ENCODE measurements around the gene BECN2. TPM values are rescaled to one million over a fixed set of nuclear protein-coding genes. Genes with fewer than 3 reads are reported as not detected.

BECN2 gene
- polyA plus RNA-seq, 1 of the 3 experiments (the other 2 are of a cell fraction), result not detected

- no peaks in the 10 kb centered on the region for H3K9me2 ChIP-seq
- no peak overlapping the region for H3K9ac ChIP-seq
- no peaks in the 10 kb centered on the region for H3K27me3 ChIP-seq (ENCODE audit: insufficient read depth)
- CTCF ChIA-PET, result no interaction called here
- no peak for DNase-seq
- no peak for TF ChIP-seq USF1 (IDR thresholded peaks at IDR 0.05; ENCODE audit: borderline replicate concordance, low read depth)
- TF ChIP-seq FOXM1 (IDR thresholded peaks at IDR 0.05; ENCODE audit: low read depth), result no peak
- TF ChIP-seq ELF1 (IDR thresholded peaks at IDR 0.05), result no peak
- TF ChIP-seq POLR2AphosphoS5 (IDR thresholded peaks at IDR 0.05; ENCODE audit: low read depth, low read length), result no peak
- TF ChIP-seq RAD21 (IDR thresholded peaks at IDR 0.05; ENCODE audit: low read length), result no peak
- TF ChIP-seq RFX5 (IDR thresholded peaks at IDR 0.05; ENCODE audit: low read length), result no peak
- H3K4me2 ChIP-seq, result no peak overlapping the region
- no peaks in the 10 kb centered on the region for H3K36me3 ChIP-seq (replicated peaks in 1 of 2; ENCODE audit: control insufficient read depth in 1 of 2, insufficient read depth in 2 of 2, low read length in 1 of 2)
- no peak overlapping the region for H3K4me3 ChIP-seq (ENCODE audit: low read depth in 2 of 2, low read length in 1 of 2)
- H3F3A ChIP-seq (replicated peaks; ENCODE audit: insufficient read depth), result no peaks in the 10 kb centered on the region
- H3K9me3 ChIP-seq, result no peaks in the 10 kb centered on the region
- H2AFZ ChIP-seq (ENCODE audit: low read depth), result no peak overlapping the region
- H4K20me1 ChIP-seq (ENCODE audit: insufficient read depth), result no peaks in the 10 kb centered on the region
- no peak overlapping the region for H3K27ac ChIP-seq (ENCODE audit: low read depth in 2 of 2, low read length in 1 of 2)
- WGBS (ENCODE audit: low lambda C conversion rate), result 74% methylated on average over 4 of the region's 7 CpGs
- POLR2A ChIA-PET, result no interaction called here
- H3K4me1 ChIP-seq (ENCODE audit: control insufficient read depth in 1 of 2, insufficient read depth in 2 of 2, low read depth in 1 of 2, low read length in 1 of 2), result no peaks in the 10 kb centered on the region
- no peaks in the 10 kb centered on the region for H3K79me2 ChIP-seq (ENCODE audit: insufficient read depth)
Observed at GRCh38 chr1:241934866-241935265, 22.7 kb upstream of the BECN2 start.

- Histone ChIP-seq H3K4me2 (no peak overlapping the region), H3K27ac (ENCODE audit: low read depth in 2 of 2, low read length in 1 of 2) (no peak overlapping the region), H3K79me2 (ENCODE audit: insufficient read depth) (no peaks in the 10 kb centered on the region), H3K4me1 (ENCODE audit: control insufficient read depth in 1 of 2, insufficient read depth in 2 of 2, low read depth in 1 of 2, low read length in 1 of 2) (no peaks in the 10 kb centered on the region), H3K36me3 (replicated peaks in 1 of 2; ENCODE audit: control insufficient read depth in 1 of 2, insufficient read depth in 2 of 2, low read length in 1 of 2) (no peaks in the 10 kb centered on the region), H3K9ac (no peak overlapping the region), H3K9me3 (no peaks in the 10 kb centered on the region), H3K9me2 (no peaks in the 10 kb centered on the region), H2AFZ (ENCODE audit: low read depth) (no peak overlapping the region), H4K20me1 (ENCODE audit: insufficient read depth) (no peaks in the 10 kb centered on the region), H3F3A (replicated peaks; ENCODE audit: insufficient read depth) (no peaks in the 10 kb centered on the region), H3K4me3 (ENCODE audit: low read depth in 2 of 2, low read length in 1 of 2) (no peak overlapping the region), H3K27me3 (ENCODE audit: insufficient read depth) (no peaks in the 10 kb centered on the region)
- ChIA-PET POLR2A (no interaction called here), CTCF (no interaction called here)
- no peak for DNase-seq
- TF ChIP-seq SMC3 (IDR thresholded peaks at IDR 0.05; ENCODE audit: low read depth, low read length) (no peak), TEAD4 (IDR thresholded peaks at IDR 0.05; ENCODE audit: borderline replicate concordance, insufficient read depth) (no peak)
- 21% methylated on average over 1 of the region's 1 CpG for WGBS (ENCODE audit: low lambda C conversion rate)
Observed at GRCh38 chr1:241939798-241940197, 17.8 kb upstream of the BECN2 start.

GRCh38 chr1:241942738-241943137, 14.8 kb upstream of the BECN2 start:
- no peak overlapping the region for H3K27ac ChIP-seq (ENCODE audit: low read depth in 2 of 2, low read length in 1 of 2)
- no peak overlapping the region for H3K9ac ChIP-seq
- H3K4me1 ChIP-seq (ENCODE audit: control insufficient read depth in 1 of 2, insufficient read depth in 2 of 2, low read depth in 1 of 2, low read length in 1 of 2), result no peaks in the 10 kb centered on the region
- POLR2A ChIA-PET, result no interaction called here
- no peaks in the 10 kb centered on the region for H3F3A ChIP-seq (replicated peaks; ENCODE audit: insufficient read depth)
- no peaks in the 10 kb centered on the region for H3K36me3 ChIP-seq (replicated peaks in 1 of 2; ENCODE audit: control insufficient read depth in 1 of 2, insufficient read depth in 2 of 2, low read length in 1 of 2)
- H3K79me2 ChIP-seq (ENCODE audit: insufficient read depth), result no peaks in the 10 kb centered on the region
- H3K27me3 ChIP-seq (ENCODE audit: insufficient read depth), result no peaks in the 10 kb centered on the region
- WGBS (ENCODE audit: low lambda C conversion rate), result 67% methylated on average over 4 of the region's 4 CpGs
- H3K4me3 ChIP-seq (ENCODE audit: low read depth in 2 of 2, low read length in 1 of 2), result no peak overlapping the region
- no peak overlapping the region for H3K4me2 ChIP-seq
- DNase-seq, result no peak
- H2AFZ ChIP-seq (ENCODE audit: low read depth), result no peak overlapping the region
- no peaks in the 10 kb centered on the region for H3K9me3 ChIP-seq
- CTCF ChIA-PET, result interaction anchor here (0.7 kb wide), 3 partner anchors 21 to 1503 kb away, joined by 3 read pairs; no protein-coding TSS in a partner anchor
- H4K20me1 ChIP-seq (ENCODE audit: insufficient read depth), result no peaks in the 10 kb centered on the region
- no peaks in the 10 kb centered on the region for H3K9me2 ChIP-seq
- no peak for TF ChIP-seq ZBTB33 (IDR thresholded peaks at IDR 0.05; ENCODE audit: borderline replicate concordance, low read depth)
- no peak for TF ChIP-seq GABPA (IDR thresholded peaks at IDR 0.05; ENCODE audit: low read depth)
- TF ChIP-seq FOXM1 (IDR thresholded peaks at IDR 0.05; ENCODE audit: low read depth), result no peak
- TF ChIP-seq SIN3A (IDR thresholded peaks at IDR 0.05; ENCODE audit: borderline replicate concordance, low read depth, low read length), result no peak
- no peak for TF ChIP-seq FOSL2 (IDR thresholded peaks at IDR 0.05; ENCODE audit: borderline replicate concordance, low read depth)
- TF ChIP-seq RFX5 (IDR thresholded peaks at IDR 0.05; ENCODE audit: low read length), result no peak
- no peak for TF ChIP-seq JUND (IDR thresholded peaks at IDR 0.05)
- no peak for TF ChIP-seq USF1 (IDR thresholded peaks at IDR 0.05; ENCODE audit: borderline replicate concordance, low read depth)
- no peak for TF ChIP-seq REST (IDR thresholded peaks at IDR 0.05; ENCODE audit: low read depth, low read length)
- no peak for TF ChIP-seq FOXJ3 (CRISPR knock-in tag; IDR thresholded peaks at IDR 0.05)
- no peak for TF ChIP-seq MAX (IDR thresholded peaks at IDR 0.05; ENCODE audit: low read depth)
